Measurements from ENCODE around the gene SRCAP.

- TF ChIP-seq, protein P1, sequence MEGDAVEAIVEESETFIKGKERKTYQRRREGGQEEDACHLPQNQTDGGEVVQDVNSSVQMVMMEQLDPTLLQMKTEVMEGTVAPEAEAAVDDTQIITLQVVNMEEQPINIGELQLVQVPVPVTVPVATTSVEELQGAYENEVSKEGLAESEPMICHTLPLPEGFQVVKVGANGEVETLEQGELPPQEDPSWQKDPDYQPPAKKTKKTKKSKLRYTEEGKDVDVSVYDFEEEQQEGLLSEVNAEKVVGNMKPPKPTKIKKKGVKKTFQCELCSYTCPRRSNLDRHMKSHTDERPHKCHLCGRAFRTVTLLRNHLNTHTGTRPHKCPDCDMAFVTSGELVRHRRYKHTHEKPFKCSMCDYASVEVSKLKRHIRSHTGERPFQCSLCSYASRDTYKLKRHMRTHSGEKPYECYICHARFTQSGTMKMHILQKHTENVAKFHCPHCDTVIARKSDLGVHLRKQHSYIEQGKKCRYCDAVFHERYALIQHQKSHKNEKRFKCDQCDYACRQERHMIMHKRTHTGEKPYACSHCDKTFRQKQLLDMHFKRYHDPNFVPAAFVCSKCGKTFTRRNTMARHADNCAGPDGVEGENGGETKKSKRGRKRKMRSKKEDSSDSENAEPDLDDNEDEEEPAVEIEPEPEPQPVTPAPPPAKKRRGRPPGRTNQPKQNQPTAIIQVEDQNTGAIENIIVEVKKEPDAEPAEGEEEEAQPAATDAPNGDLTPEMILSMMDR (IDR thresholded peaks at IDR 0.05), result no peak
- TF ChIP-seq POLR2A (IDR thresholded peaks at IDR 0.05), result no peak
Observed at GRCh38 chr16:30740364-30741251, 41.6 kb downstream of the SRCAP start.
